GM18861 (cell line): ENCODE data around the gene CCDC92.
"Not testable (repeated sequence)": the region's sequence is repeated elsewhere in the genome, so short reads cannot be mapped to it uniquely, and the experiment has no call there.

ENCODE experiments used
- ATAC-seq: cut with Tn5 transposase; IDR thresholded peaks from one replicate; pipeline ENCODE4 v1.9.1; 2021; ENCODE audit not compliant: unreplicated experiment

The CCDC92 gene

DNA sequence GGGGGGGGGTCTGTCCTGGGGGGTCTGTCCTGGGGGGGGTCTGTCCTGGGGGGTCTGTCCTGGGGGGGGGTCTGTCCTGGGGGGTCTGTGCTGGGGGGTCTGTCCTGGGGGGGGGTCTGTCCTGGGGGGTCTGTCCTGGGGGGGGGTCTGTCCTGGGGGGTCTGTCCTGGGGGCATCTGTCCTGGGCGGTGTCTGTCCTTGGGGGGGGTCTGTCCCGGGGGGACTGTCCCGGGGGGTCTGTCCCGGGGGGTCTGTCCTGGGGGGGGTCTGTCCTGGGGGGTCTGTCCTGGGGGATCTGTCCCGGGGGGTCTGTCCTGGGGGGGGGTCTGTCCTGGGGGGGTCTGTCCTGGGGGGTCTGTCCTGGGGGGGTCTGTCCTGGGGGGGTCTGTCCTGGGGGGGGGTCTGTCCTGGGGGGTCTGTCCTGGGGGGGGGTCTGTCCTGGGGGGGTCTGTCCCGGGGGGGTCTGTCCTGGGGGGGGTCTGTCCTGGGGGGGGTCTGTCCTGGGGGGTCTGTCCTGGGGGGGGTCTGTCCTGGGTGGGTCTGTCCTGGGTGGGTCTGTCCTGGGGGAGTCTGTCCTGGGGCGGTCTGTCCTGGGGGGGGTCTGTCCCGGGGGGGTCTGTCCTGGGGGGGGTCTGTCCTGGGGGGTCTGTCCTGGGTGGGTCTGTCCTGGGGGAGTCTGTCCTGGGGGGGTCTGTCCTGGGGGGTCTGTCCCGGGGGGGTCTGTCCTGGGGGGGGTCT is 60.8 kb downstream of the CCDC92 start:
- not testable (repeated sequence) for ATAC-seq

DNA sequence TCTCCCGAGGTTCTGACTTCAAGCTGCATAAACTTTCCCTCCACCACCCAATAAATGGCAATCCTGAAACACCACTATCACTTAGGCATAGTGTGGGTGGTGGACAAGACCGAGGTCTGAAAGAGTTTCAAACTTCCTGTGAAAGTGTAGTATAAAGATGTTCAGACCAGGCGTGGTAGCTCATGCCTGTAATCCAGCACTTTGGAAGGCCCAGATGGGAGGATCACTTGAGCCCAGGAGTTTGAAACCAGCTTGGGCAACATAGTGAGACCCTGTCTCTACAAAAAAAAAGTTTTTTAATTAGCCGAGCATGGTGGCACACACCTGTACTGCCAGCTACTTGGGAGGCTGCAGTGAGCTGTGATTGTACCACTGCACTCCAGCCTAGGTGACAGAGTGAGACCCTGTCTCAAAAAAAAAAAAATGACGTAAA is 61.9 kb downstream of the CCDC92 start:
- no peak for ATAC-seq

DNA sequence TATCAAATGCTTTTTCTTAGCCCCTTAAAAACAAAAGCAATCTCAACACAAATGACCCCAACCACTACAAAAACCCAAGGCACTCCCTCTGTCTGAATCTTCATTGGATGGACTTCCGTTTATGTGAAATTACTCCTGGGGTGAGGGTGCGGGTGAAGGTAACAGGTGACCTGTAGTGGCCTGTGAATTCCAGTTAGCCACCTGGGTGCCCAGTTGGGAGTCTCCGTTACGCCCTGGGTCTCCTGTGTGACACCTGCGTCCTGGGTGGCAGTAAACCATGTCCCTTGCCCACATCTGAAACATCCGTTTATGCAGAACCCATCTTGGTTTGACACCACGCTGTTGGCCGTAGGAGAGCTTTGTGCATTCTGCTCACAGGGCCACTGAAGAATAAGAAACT is 62.6 kb downstream of the CCDC92 start:
- no peak for ATAC-seq

DNA sequence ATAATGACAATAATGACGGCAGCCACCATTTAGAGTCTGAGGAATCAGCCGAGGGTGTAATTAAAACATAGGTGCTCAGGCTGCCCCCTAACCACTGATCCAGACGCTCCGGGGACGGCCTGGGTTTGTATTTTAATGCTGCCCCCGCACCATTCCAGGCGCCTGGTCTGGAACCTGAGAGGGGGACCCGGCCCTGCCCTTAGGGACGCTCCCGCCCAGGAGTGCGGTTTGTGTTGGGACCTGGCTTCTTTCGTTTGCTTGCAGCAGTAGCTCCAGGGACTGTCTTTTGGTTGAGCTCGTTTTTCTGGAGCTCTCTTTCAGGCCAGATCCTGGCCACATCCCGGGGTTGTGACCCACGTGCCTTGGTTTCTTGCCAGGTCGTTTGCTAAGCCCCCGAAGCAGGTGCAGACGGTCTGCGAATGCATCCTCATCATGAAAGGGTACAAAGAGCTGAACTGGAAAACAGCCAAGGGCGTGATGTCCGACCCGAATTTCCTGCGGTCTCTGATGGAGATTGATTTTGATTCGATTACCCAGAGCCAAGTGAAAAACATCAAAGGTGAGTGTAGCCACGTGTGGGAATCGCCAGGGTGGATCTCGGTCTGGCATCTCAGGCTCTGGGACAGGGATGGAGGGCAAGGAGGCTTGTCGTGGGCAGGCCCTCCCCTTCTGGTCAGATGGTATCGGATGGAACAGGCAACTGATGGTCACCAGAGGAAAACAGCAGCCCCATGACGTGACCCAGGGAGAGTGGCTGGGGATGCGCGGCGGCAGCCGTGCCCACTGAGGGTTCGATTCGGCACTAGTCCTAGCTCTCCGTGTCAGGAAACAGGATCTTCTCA is 63.5 kb downstream of the CCDC92 start:
- ATAC-seq: no peak

DNA sequence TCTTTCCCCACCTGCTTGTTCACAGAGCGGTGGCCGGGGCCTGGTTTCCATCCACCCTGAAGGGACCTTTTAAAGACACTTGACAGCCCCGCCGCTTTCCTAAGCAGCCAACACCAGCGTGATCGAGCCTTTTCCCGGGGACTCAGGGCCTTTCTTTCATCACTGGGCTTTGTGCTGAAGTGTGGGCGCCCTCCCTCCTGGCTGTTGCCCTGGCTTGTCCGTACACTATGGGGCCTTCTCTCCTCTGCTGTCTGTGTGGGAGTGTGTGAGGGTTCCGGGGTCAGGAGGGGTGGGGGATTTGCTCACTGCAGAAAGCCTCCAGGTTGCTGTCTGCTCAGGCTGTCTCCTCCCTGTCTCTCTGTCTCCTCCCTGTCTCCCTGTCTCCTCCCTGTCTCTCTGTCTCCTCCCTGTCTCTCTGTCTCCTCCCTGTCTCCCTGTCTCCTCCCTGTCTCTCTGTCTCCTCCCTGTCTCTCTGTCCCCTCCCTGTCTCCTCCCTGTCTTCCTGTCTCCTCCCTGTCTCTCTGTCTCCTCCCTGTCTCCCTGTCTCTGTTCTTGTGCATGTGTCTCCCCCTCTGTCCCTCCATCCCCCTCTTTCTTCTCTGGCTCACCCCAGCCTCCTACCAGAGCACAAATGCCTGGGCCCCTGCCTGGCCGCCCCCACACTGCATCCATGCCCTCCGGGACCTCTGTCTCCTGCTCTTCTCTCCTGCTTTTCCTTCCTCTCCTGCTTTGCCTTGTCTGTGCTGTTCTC is 64.7 kb downstream of the CCDC92 start:
- ATAC-seq: no peak

DNA sequence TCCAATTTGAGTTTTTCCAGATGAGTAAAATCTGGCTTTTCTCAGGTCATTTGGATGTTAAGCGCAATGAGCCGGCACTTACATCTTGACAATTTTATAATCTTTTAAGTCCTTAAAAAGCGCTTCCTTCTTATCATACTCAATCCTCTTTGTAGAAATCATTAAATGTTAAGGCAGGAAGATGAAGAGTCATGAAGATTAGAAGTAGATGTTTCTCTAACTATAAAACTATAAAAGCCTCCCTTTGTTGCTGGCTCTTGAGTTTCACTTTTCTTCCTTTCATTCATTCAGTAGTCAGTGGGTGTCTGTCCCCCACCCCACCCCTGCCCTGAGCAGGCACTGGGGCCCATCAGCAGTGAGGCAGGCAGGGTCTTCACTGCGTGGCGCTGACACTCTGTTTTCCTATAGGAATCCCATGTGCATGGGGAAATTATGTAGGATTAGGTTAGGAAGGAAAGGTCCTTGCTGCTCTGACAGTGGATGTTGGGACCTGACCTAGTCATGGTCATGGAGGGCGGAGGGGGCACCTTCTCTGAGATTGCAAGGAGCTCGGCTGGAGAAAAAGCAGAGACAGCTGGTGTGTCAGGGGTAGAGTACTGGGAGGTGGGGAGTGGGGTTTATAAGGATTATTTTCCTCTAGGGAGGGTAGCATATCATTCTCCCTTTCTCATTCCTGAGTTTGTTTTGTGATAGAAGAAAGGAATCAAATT is 65.8 kb downstream of the CCDC92 start:
- ATAC-seq: no peak

DNA sequence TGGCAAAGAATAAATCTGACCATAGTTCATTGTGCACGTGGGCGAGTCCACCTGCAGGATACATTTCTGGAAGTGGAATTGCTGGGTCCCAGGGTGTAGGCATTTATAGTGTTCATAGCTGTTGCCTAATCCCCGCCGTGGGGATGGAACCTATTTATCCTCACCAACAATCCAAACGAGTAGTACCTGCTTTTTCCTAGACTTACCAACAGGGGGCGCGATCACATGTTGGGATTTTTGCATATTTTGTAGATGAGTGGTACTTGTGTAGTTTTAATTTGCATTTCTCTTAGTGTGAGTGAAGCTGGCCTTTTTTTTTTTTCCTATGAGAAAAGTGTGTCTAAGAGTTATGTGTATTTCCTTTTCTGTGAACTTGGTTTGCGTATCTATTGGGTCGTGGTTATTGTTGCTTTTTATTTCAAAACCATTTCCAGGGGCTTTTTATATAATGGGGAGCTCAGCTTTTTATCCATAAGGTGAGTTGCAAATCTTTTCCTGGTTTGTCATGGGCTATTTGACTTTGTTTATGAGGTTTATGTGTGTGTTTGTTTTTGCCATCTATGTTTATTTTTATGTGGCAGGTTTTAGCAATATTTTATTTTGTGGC is 67.2 kb downstream of the CCDC92 start:
- ATAC-seq: no peak

DNA sequence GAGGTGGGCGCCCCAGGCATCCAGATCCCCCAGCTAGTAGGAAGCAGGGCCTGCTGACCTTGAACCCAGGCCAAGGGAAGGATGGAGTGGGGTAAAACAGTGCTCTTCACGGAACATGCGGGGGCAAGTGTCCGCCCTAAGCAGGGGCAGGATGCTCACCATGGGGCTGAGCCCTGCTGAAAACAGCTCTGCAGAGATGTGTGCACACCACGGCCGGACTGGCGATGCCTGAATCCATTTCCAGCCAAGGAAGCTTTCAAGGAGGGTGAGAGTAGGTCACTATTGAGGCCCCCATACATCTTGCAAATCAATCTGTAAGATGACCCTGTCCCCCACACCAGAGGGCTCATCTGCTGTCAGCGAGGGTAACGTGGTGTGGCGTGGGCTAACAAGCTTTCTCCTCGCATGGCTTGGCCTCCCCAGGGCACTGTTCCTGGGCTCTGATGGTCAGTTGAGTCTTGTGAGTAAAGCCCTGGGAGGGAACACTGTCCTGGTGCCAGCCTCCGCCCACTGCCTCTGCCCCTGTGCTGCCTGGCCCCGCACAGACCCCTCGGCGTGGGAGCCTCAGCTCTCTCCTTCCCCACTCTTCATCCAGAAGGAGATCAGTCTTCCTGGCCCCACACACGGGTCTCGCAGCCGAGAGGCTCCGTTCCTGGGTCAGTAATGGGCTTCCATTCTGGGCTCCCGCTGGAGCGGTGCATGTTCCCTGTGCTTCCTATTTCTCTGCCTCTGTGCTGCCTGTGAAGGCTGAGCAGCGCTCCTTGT is 69.1 kb downstream of the CCDC92 start:
- no peak for ATAC-seq

DNA sequence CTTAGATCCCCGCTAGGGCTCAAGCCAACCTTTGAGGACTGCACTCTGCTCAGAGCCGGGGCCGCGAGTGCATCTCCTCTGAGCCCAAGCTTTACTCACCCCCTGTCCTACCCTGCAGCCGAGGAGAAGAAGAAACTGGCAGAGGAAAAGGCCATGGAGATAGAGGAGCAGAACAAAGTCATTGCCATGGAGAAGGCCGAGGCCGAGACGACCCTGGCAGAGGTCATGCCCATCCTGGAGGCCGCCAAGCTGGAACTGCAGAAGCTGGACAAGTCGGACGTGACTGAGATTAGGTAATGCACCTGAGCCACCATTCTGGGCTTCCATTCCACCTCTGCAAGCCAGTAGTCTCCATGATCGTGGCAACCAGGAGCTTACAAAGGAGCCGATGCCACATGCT is 69.8 kb downstream of the CCDC92 start:
- ATAC-seq: no peak

DNA sequence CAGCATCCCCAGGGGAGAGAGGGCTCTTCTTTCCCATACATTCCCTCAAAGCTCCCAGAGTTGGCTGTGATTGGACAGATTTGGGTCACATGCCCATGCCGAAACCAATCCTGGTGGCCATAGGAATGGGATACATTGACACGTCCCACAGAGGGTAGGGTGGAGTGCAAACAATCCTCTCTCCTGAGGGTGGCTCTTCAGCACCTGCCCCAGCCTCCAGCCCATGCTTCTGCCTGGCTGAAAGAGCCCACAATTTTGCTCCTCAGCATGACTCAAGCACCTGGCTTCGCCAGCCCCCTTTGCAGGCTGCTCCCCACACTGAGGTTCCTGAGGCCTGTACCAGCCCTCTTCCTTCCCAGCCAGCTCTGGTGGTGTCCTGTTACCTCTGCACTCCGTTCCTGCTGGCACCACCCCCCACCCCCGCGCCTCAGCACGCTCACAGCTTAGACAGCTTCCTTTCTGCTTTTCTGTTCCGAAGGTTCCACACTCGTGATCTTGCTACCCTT is 71.7 kb downstream of the CCDC92 start:
- ATAC-seq: no peak

DNA sequence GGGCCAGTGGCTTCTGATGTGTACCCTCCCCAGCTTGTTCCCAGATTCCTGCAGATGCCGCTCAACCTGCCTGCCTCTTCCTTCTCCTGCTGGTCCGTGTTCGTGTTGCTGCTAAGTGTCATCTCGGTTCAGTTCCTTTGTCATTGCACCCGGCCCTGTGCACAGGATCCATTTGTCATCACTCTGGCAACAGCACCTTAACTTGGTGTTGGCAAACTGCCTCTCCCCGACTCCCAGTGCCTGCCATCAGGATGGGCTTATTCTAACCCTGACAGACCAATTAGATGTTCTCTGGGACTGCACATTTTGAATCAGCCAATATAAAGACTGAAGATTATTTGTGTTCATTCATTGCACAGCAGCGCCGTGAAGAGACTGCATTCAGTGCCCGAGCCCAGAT is 73.3 kb downstream of the CCDC92 start:
- no peak for ATAC-seq

DNA sequence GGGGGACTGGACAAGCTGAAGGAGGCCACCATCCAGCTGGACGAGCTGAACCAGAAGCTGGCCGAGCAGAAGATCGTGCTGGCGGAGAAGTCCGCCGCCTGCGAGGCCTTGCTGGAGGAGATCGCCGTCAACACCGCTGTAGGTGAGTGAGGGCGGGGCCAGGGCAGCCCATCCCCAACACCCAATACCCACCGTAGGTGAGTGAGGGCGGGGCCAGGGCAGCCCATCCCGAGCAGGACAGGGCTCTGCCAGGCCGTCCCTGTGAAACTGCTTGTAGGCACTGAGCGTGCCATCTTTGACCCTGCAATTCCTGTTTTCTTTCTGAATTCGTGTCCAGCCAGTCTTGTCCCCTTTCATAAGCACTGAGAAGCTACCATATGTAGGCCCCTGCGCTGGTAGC is 74.0 kb downstream of the CCDC92 start:
- no peak for ATAC-seq

DNA sequence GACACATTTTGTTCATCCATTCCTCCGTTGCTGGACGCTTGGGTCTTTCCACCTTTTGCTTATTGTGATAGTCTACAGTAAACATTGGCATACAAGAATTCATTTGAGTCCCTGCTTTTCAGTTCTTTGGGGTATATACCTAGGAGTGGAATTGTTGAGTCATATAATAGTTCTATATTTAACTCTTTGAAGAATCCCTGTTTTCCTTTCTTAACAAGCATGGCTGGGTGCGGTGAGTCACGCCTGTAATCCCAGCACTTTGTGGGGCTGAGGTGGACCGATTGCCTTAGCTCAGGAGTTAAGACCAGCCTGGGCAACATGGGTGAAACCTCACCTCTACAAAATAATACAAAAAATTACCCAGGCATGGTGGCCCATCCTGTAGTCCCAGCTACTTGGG is 75.4 kb downstream of the CCDC92 start:
- no peak for ATAC-seq

DNA sequence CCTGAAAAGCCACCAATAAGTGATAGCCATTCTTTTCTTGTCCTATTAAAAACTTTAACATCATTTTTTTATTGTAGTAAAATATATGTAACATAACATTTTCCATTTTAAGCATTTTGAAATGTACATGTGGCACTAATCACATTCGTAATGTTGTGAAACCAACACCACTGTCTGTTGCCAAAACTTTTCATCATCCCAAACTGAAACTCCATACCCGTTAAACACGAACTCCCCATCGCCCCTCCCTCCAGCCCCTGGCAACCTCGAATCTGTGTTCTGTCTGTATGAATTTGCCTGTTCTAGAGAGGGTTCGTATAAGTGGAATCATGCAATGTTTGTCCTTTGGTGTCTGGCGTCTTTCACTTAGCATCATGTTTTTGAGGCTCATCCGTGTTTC is 75.9 kb downstream of the CCDC92 start:
- no peak for ATAC-seq

DNA sequence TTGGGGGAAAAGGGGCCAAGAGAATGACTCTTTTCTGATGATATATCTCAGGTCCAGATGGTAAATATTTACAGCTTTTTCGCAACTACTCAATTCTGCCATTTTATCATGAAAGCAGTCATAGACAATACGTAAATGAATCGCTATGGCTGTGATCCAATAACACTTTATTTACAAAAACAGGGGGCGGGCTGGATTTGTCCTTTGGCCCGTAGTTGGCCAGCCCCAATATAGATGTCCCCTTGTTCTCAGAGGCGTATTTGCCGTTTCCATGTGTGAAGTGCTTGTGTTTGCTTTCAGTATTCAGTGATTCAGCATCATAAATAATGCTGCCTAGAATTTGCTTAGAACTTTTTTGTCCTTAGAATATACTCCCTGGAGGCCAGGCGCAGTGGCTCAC is 77.2 kb downstream of the CCDC92 start:
- ATAC-seq: no peak

DNA sequence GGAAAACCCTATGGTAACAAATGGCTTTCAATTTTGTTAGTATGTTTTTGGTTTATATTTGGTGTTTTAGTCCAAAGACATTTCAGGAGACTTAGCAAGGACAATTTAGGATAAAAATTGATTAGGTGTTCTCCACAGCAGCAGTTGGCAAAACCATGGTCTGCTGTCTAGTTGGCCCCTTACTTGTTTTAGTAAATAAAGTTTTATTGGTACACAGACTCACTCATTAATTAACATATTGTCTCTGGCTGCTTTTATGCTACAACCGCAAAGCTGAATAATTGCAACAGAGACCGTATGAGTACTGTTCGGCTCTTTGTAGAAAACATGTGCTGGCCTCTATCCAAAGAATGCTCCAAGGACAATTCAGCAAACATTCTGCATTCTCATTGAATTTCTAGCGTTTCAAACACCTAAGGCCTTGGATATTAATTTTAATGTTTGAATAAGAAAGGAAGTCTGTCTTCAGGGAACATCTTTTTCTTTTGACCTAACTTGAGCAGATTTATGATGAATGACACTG is 77.7 kb downstream of the CCDC92 start:
- ATAC-seq: no peak

DNA sequence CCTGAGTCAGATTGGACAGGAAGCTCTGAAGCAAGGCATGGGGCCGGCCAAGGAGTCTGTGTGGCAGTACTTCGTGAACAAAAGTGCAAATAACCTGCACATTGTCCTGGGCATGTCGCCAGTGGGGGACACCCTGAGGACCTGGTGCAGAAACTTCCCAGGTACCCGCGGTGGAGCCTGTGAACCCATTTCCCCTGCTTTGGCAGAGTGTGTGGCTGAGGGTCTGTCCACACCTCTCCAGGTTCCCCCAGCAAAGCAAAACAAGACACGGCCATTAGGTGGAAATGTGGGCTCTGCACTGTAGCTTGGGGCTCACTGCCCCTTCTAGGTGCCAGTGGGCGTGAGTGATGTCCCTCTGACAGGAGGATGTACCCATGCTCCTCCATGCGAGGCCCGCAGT is 79.4 kb downstream of the CCDC92 start:
- no peak for ATAC-seq

DNA sequence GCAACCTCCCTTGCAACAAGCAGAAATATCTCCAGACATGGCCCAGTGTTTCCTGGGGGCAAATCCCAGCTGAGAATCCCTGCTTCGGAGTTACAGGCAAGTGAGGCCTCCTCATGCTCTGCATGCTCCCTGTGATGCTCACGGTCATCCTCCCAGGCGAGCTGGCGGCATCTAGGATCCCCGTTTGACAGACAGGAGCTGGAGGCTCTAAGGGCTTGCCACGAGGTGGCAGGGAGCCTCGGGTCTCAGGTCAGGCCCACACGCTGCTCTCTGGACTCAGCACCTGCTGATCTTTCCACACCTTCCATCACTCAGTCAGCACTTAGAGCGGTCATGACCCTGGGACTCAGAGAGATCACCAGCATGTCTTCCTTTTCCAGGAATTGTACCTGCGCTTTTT is 79.8 kb downstream of the CCDC92 start:
- ATAC-seq: no peak

DNA sequence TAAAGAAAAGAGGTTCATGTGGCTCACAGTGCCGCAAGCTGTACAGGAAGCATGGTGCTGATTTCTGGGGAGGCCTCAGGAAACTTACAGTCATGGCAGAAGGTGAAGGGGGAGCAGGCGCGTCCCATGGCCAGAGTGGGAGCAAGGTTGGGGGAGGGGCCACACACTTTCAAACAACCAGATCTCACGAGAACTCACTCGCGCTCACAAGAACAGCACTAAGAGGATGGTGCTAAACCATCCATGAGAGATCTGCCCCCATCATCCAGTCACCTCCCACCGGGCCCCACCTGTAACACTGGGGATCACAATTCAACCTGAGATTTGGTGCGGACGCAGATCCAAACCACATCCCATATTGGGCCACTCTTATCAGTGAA is 80.5 kb downstream of the CCDC92 start:
- no peak for ATAC-seq
